ENCODE results near the gene CORO1C.

The CORO1C gene

DNA sequence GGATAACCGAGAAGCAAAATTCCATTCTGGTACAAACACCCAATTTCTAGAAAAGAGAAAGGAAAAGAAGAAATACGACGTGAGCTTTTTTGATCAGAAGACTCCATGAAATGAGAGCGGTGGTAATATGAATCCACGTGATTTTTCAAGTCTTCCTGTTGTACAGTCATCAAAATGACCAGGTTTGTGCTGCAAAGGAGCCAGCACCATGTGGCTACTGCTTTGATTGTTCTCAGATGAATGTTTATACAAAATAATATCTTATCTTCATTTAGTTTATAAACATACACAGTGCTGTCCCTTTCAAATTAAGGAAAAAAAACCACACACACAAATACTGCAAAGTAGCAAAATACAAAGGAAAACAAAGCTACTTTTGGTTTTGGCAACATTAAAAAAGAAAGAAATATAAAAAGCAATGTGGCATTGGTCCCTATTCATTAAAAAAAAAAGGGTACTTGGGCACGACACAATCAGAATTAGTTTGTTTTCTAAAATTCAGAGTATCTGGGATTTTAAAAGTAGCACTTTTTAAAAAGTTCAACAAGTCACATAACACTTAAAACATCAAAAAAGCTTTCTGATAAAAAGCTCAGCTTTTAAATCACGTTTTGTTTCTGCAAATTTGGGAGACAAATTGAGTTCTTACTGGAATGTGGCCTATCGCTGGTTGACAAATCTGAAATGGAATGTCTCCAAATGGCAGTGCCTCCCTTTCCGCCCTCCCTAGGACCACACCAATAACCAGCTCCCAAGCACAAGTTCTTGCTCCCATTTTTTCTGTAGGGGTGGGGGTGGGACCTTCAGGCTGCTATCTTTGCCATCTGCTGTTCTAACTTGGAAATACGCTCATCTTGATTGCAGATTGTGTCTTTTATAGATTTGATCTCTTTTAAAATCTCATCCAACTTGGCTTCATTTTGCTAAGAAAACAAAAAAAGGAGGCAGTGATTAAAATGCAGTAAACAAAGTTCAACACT is 84.4 kb downstream of the CORO1C start:
- no peak for DNase-seq (ENCODE audit: low read depth)

DNA sequence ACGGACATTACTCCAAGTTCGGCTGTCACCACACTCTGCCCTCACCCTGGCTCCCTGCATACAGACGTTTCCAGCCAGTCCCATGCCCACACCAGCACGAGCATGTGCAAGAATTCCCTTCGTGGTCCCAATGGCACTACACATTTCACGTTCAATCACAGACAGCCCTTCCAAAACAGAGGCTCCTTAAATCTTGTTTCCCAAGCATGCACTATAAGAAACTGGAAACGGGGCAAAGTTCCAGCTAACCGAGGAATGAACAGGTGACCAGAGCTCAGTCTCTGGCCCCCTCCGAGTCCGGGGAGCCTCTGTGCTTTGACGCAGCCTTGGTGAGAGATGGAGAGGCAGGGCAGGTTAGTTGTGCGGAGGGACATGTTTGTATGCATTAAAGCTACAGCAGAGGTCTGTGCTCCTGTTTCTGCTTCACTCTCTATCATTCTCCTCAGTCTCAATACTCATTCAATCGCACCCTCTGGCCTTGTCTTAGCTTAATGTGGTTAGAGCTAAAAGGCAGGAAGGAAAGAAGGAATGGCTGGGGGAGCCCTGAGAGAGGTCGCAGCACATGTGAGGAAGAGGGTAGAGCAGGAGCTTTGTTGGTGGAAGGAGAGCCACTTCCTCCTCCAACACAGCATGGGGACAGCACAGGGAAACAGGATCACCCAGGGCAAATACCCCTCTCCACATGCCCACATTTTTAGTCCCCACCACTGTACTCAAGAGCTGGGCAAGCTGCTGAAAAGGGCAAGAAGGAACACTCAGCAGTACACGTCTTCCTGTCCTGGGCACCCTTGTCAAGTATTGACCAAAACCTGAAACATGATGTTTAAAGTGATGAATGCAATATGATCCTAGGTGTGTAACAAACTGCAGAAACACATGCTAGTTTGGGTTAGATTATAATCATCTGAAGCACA is 85.4 kb downstream of the CORO1C start:
- no peak for DNase-seq (ENCODE audit: low read depth)

DNA sequence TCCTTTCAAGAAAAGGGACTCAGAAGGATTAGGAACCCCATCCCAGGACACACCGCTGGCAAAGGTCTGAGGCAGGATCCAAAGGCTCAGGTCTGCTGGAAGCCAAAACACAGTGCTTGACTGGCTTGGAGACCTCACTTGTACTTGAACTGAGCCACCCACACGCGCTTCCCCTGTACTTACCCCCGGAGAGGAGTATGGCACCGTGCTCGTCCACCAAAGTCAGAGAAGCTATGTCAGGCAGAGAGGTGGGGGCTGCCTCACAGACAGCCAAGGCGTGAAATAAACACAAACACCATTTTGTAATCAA is 86.6 kb downstream of the CORO1C start:
- DNase-seq (ENCODE audit: low read depth), result no peak

DNA sequence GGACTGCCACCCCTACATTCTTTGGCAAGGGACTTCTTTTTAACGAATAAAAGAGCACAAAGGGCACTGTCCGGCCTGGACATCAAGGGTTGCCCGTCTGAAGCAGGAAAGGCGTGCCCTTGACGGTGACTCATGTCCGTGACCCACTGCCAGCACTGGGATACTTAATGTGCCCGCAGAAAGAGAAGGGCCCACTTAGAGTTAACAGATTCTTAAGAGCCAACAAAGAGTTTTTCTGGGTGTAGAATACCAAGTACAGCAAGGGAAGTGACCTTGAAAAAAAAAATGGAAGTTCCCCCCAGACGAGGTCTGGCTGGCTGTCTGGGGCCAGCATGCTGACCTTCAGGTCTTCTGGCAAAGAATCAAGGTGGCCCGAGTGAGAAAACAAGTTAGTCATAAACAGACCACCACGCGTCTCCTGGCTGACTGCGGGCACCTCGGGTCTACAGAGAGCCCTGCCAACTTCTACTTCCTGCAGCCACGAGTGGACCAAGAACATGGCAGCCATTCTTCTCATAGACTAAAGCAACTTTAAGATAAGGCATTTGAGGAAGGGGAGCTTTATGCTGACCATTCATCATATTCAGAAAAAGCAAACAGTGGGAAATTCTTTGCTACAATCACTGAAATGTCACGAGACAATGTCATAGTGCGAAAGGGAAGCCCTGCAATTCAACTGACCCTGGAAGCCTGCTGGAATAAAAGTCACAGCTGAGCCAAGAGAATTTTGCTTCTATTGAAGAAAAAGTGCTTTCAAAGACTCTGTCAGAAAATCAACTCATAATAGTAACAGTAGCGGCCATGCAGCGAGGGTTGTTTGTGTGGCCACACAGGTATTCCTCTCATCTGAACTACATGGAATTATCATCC is 87.1 kb downstream of the CORO1C start:
- no peak for DNase-seq (ENCODE audit: low read depth)

DNA sequence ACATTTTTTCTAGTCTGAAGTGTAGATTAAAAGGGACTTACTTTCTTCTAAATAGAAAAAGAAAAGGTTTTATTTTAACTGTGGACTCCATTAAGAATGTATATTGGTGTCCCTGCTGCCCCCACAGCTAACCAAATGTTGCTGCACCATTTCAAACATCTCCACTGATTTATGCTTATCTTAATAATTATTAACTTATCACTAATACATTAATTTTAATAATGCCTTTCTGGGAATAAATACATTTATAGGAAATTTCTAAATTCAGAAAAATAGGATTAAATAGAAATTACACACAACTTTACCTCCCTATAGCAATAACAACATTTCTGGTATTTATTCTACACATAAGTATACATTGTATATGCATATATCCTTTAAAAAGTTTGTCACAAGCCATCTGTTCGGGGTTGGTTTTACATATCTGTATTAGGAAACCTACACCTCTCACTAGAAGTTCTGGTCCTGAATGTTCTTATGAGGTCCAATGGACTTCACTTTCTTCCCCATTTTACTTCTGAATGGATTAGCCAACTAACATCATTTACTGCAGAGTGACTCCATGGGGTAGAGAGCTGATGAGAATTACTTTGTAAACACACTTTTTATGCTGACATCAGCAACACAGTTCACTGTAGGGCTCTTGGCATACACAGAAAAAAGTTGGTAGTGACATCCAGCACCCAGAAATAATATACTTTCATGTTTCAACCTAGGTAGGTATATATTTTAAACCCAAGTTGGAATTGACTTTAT is 88.2 kb downstream of the CORO1C start:
- no peak for DNase-seq (ENCODE audit: low read depth)

DNA sequence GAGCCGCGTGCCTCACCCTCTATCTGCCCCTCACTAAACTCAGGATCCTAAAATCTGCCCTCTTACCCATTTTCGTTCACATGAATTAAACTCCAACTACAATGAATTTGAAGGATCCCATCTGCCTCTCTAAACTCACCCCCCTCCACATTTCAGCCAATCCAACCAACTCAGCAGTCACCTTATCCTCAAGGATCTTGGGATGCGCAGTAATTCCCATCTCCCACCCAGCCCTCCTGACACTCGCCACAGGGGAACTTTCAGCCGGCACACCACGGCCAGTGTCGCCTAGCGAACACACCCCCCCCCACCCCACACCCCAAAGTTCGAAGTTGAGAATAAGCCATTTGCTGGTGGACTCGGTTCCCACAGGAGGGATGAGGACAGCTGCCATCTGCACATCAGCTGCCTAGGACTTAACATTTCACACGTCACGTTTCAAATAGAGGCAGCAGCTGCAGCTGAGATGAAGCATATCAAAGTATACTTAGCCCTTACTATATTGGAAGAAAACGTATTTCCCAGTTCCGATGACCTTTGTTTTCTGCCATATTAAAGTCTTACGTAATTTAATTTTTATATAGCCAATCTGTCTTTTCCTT is 88.9 kb downstream of the CORO1C start:
- DNase-seq (ENCODE audit: low read depth), result no peak

DNA sequence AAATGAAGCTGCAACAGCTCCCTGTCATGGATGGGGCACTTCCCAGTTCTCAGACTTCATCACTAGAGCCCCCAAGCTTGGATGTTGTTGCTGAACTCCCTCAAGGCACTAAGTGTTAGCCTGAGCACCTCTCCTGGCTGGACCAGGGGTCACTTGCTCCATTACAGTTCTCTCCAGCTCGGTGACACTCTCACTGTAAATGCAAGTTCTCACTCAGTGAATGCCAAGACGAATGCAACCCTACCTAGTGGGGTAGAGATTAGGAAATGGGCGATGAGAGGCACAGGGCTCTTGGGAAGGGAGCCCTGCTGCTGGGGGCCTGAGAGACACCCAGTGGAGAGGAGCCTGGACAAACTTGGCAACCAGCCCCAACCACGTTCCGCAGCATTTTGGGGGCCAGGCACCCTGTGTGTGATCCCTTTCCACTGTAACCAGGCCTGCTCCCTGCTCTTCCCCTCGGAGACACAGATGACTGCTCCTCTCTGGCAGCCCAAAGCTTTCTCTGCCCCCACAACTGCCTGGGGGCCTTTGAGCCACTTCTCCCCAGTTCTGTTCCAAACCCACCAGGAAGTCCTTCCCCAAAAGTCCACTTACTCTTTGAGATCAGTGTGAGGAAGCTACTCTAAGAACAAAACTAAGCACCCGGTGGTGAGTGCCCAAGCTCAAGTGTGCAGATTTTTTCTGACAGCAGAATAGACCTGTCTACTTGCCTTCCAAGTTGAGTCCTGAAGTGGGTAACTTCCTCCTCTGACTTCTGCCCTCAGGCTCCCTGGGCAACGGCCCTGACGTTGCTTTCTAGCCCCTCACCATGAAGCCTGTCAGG is 89.7 kb downstream of the CORO1C start:
- no peak for DNase-seq (ENCODE audit: low read depth)

DNA sequence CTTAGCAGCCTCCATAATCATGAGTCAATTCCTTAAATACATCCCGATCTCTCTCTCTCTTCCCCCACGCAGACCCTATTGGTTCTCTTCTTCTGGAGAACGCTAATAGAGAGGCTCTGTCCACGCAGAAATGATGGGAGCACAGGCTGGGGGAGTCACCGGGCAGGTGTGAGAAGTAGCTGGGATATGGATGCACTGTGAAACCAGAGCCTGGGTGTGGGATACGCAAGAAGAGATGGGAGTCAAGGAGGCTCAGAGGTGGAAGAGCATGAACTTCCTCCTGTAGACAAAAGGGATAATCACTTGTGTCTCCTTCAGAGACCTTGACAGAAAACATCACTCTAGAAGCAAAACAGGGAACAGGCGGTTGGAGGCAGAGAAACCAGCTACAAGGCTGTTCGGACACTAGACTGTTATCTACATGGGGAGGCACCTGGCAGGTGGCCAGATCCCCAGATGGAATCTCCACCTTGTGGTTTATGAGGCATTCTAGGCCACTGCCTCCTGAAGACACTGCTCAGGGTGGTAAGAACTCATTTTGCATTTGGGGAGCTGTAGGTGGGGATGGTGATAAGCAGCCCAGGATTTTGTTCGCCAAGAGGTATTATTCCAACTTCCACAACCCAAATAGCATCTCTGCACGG is 90.4 kb downstream of the CORO1C start:
- DNase-seq (ENCODE audit: low read depth), result no peak

DNA sequence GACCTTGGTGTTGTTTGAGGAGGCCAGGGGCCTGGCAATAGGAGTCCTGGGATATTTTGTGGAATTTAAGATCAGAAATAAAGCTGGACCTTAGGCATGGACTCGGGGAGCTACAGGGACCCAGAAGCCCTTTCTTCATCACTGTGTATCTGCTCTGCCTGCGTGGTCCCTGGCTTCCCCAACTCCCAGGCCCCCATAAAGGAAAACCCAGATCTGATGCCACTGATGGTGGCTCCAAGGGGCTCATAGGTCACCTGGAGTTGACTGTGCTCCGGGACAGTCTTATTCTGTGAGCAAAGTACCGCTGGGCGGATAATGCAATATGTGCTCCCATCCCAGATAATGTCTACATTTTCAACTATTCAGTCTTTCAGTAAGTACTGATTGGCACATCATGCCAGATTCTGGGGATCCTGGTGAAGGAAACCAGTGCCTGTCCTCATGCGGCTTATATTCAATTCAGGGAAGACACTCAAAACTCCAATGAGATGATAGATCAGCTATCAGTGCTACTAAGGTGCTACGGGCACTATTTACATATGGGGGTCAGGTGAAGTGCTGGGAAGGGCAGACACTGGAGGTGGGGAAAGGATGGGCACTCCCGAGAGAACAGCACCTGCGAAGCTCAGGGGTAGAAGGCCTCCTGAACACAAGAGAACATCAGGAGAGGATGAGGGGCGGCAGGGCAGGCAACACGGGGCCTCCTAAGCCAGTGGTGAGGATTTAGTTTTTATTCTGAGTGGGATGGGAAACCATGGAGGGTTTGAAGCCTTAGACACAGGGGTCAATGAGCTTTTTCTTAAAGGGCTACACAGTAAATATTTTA is 92.1 kb downstream of the CORO1C start:
- no peak for DNase-seq (ENCODE audit: low read depth)

DNA sequence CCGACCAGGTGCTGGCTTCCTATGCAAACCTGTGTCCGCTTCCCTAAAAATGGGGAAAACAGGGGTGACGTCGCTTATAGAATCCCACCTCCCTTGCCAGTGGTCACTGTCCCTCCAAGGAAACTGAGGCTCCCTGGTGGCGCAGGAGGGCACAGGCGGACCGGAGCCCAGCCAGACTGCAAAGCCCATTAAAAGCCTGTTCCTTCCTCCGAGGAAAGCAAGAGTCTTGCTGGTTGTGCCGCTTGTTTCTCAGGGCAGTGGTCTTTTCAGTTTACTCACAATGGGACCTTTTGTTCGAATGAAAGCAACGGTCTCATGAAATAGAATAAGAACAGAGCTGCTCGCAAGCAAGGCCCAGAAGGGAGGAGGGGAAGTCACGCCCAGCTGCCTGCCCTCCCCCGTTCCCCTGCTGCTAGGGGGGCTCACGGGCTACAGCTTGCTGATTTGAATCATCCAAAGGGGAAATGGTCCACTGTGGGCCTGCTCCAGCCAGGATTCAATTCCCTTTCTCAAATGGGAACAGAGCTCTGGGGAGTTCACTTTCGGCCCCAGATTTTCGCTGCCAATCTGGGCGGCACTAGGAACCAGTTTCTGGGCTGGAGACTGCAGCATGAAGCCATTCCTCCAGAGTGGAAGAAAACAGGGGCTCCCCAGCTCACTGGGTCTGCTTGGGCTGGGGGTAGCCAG is 93.0 kb downstream of the CORO1C start:
- no peak for DNase-seq (ENCODE audit: low read depth)

DNA sequence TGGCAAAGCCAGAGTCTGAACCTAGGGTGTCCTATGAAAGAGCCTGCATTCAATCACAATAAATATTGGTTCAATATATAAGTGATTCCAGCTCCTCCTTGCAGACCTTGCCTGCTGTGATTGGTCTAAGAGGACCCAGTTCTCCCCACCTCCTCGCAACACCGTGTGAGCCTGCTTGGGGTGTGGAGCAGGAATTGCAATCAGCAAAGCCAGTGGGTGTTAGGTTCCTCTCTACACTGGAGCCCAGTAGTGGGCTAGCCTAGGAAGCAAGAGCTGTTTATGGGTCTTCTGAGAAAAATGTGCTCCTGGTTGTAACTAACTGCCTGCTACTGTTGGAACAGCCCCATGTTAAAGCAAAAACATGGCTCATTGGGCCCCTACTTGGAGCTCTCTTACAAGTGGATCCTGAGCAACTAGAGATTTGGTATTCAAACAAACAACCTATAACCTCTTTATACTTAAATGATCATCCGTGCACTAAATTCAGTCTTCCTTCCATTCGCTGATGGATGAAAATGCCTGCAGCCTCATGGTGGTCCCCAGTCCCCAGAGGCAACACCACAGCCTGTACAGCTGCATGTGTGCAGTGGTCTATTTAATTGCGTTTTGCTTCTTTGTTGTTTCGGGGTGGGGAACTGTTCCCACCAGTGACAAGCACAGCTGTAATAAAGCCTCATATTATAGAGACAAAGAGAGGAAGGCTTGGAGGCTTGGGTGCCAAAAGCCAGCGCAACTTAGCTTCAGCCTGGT is 93.9 kb downstream of the CORO1C start:
- no peak for DNase-seq (ENCODE audit: low read depth)

DNA sequence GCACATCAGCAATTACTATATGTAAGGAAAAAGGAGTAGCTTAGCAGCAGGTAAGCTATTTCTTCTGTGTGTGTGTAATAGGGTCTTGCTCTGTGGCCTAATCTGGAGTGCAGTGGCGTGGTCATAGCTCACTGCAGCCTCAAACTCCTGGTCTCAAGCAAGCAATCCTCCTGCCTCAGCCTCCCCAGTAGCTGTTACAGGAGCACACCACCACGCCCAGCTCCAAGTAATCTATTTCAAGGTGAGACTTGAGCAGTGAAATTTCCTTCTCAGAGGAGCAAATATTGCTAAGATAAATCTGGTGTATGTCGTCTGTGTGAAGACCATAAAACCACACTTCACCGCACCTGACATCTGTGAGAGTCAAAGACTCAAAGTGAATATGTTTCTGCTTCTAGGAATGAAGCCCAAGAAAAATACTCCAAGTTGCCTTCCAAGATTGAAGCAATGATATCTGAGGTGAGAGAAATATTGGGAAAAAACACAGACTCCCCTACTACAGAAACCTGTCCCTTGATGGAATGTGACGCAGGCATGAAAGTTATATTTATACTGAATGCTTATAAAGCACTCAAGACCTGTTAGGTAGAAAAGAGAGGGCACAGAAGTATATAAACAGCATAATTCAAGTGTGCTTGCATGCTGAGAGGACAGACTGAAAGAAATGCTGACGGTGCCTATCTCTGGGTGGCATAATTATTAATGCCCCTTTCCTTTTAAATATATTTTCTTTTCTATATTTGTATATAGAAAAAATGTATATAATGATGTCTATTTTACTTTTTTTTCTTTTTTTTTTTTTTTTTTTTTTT is 95.1 kb downstream of the CORO1C start:
- DNase-seq (ENCODE audit: low read depth), result no peak

DNA sequence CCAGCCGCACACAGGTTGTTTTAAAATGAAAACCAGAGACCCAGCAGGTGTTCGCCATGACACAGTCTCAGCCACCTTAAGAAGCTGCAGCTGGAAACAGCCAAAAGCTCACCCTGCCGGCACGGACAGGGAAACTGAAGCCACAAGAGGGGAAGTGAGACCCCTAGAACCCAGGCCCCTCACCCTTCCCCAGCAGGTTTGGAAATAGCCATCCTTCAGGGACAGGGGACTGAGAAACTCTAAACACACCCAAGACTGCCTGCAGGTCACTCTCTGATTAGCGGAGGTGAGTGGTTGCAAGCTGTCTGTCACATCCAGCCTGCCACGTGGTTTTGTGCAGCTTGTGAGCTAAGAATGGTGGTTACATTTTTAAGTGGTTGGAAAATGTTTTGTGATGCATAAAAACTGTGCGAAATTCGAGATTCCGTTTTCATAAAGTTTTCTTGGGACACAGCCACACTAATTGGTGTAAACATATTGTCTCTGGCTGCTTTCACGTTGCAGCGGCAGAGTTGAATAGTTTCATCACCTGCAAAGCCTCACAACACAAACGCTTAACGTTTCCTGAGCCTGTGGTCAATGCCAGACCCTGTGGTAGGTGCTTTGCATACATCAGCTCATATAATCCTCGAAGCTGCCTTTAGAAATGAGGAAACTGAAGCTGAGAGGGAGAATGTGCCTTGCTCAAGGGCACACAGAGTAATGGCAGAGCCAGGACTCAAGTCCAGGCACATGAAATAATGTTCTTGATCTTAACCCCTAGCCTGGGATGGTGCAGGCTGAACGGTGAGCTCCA is 95.9 kb downstream of the CORO1C start:
- DNase-seq (ENCODE audit: low read depth), result no peak

DNA sequence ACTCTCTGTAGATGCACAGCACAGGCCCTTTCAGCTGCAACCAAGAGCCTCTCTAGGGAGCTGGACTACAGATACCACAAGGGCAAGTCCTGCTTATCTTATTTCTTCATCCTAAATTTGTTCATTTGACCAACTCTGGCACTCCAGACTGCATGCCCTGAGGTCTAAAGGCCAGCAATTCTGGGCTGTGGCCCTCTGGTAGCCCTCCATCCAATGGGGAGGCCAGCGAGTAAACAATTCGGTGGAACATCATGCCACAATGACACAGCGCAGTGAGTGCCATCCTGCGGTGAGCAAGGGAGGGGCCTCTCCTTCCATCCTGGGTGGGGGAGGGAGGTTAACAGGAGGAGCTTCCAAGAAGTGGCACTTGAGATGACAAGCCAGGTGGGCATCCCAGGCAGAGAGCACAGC is 97.0 kb downstream of the CORO1C start:
- DNase-seq (ENCODE audit: low read depth), result no peak

DNA sequence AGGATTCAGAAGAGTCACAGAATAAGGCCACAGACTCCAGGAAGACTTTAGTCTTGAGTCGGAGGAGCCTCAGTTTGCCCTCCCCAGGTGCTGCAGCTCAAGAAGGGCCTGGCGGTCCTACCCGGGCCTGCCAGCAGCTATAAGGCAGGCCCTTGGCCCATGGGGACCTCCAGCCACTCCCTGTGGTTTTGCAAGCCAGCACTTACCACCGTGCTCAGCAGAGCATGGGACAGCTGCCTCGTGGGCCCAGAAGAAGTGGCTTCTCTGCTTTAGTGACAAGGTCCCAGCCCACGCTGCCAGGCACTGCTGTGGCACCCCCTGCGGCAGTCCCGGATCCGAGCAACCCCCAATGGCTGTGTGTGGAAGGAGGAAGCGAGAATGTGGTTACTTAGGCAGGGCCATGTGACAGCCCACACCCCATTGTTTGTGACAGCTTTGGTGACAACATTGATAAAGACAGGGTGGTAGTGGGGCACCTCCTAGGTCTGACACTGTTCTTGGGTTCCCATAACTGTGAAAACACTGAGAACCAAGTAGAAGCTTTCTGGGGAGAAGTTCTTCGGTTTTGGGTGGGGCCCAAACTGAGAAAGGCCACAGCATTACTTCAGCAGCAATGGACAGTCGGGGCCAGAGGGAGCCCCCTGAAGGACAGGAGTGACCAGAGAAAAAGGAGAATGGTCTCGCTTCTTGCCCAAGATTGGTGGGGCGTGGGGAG is 97.6 kb downstream of the CORO1C start, which contains the start of gene SELPLG:
Gene SELPLG (minus strand): TSS at position 361 of the 715 bp plus-strand sequence. CDS start 9,587 bp downstream, outside the sequence.
- peak; percentile 74 for DNase-seq (ENCODE audit: low read depth)
